Subcutaneous adipose tissue (tissue), 4 donors: ENCODE data around the gene SGTB. TPM values are rescaled to one million over a fixed set of nuclear protein-coding genes. Genes with fewer than 3 reads are reported as not detected.

ENCODE experiments used
- CTCF ChIP-seq: fragments of 450-650 bp; IDR thresholded peaks from one replicate; pipeline ENCODE4 v1.5.1; 2016; ENCODE audit warnings: low read depth, mild to moderate bottlenecking, control low read depth, antibody characterized with exemption, moderate library complexity
- total RNA-seq, 4 donors: library from RNA; depleted of rRNA; stranded (reverse); fragments of >200 nt; gene quantifications; one replicate each; pipeline ENCODE4 v1.1.0, GENCODE V29; 2016

Gene SGTB
- total RNA-seq, 4 donors from 2014 or later: 7.3 to 19.4 (median 10.2) TPM

DNA sequence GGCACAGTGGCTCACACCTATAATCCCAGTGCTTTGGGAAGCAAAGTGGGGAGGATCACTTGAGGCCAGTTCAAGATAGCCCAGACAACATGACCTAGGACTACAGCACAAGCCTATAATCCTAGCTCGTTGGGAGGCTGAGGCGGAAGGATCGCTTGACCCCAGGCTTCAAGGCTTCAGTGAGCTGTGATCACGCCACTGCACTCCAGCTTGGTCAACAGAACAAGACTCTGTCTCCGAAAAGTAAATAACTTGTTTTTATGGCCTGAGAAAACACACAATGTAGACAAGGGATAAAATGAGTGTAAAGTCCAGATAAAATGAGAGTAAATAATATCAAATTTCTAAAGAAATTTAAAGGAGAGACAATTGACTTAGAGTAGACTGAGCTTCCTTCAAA is 70.8 kb downstream of the SGTB start:
- TF ChIP-seq CTCF: no peak

DNA sequence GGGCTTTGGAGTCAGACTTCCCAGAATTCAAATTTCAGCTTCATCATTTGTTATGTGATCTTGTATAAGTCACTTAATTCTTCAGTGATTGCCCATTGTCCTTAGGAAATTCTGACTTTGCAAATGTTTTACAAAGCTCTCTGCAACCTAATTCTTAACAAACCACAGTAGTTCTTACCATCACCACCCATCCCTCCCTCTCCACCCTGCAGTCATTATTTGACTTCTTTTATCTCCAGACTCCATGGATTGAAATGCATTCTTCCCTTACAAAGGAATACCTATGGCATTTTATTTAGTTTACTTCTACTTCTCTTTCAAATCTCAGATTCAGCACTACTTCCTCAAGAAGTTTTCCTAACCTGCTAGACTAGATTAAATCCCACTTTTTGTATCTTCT is 74.0 kb downstream of the SGTB start:
- no peak for TF ChIP-seq CTCF

- no peak for TF ChIP-seq CTCF
These were observed 75.0 kb downstream of the SGTB start for GRCh38 chr5:65646938-65647337.

- TF ChIP-seq CTCF: no peak
These were observed 81.7 kb downstream of the SGTB start for GRCh38 chr5:65640240-65640639.

DNA sequence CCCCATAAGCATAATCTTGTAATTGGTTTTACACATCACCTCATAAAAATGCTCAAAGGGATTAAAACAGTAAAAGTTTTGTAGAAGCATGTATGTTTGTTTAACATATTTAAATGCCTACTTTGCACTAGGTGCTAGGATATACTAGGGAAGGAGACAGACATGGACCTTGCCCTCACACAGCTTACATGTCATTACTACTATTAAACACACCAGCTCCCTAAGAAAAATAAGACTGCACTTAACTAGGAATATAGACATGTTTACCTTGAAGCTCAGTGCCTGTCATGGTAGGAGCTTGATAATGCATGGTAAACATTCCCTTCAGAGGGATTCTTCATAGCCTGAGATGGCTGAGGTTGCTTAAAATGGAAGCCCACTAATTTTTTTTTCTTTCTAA is 90.9 kb downstream of the SGTB start:
- no peak for TF ChIP-seq CTCF

- TF ChIP-seq CTCF: no peak
These were observed 96.2 kb downstream of the SGTB start for GRCh38 chr5:65625743-65626142.

- TF ChIP-seq CTCF: no peak
These were observed 97.0 kb downstream of the SGTB start, which contains the start of the genes SHLD3 and TRAPPC13 for GRCh38 chr5:65624571-65625555. Gene SHLD3 (plus strand): TSS chr5:65625027. CDS start chr5:65629588, 4,561 bp downstream. Gene TRAPPC13 (plus strand): TSS chr5:65625027. CDS start chr5:65625061, 34 bp downstream.
